GM21529 (cell line): ENCODE data around the gene PLXNB3.

Experiments
- ATAC-seq: cut with Tn5 transposase; IDR thresholded peaks from one replicate; pipeline ENCODE4 v1.9.1; 2021; ENCODE audit not compliant: unreplicated experiment

PLXNB3 gene

DNA sequence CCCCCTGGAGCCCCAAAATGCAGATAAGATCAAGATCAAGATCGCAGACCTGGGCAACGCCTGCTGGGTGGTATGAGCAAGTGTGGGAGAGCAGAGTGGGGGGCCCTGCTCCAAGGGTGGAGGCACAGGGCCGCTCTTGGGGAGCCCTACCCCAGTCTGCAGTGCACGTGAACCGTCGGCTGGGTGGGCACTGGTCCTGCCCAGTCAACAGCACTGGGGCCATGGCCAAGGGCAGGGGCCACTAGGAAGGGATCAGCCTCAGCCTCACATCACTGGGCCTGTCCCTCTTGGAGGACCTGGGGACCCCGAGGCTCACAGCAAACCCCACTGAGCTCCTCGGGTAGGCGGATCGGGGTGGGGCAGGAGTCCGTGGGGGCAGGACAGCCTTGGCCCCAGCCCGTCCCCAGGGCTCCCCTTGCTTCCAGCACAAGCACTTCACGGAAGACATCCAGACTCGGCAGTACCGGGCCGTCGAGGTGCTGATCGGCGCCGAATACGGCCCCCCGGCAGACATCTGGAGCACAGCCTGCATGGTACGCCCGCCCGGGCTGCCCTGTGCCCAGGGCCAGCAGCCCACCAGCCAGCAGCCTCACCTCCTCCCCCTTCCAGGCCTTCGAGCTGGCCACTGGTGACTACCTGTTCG, 20.4 kb downstream of the PLXNB3 start:
- ATAC-seq: no peak

DNA sequence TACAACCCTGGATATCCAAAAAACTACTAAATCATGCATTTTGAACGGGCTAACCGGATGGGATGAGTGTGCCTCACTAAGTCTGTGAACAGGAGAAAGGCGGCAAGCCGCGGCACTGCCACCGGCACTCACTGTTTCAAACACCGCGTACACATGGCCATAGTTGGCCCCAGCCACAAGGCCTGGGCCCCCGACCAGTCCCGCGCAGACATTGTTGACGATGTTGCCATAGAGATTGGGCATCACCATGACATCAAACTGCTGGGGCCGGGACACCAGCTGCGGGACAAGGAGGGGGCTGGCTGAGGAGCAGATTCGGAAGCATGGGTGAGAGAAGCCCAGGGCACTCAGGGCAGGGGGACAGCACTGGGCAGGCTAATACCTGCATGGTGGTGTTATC, 22.6 kb downstream of the PLXNB3 start:
- ATAC-seq: no peak

GRCh38 chrX:153789654-153790053, 25.6 kb downstream of the PLXNB3 start:
- ATAC-seq: no peak

DNA sequence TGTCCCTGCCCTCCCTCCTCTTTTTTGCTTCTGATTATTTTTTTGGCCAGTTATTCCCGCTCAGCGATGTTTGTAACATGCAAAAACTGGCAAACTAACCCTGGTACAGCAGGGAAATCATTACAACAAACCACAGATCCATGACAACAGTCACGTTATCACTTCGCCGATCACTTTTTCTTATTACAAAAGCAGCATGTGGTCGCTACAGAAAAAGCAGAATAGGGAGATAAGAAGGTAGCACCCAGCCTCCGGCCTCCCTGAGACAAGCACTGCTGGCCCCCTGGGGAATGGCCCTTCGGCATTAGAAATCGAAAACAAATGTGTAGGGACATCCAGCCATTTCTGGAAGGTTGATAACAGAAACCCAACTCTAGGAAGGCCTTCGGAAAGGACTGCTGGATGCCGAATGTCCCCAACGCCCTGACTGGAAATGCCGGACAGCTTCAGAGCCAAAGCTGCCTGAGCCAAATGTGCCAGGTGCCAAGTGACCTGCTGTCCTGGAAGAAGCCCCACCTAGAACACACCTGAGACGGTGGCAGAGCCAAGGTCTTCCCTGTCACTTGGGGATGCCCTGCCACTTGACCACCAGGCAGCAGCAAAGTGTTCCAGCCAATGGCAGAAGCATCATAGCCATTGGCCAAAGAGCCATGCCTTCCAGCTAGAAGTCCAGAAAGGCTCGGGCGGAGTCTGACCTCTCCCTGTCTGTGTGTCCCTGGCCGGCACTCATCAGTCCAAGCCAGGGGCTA, 27.2 kb downstream of the PLXNB3 start:
- ATAC-seq: no peak

GRCh38 chrX:153792368-153792767, 28.3 kb downstream of the PLXNB3 start:
- ATAC-seq: no peak

DNA sequence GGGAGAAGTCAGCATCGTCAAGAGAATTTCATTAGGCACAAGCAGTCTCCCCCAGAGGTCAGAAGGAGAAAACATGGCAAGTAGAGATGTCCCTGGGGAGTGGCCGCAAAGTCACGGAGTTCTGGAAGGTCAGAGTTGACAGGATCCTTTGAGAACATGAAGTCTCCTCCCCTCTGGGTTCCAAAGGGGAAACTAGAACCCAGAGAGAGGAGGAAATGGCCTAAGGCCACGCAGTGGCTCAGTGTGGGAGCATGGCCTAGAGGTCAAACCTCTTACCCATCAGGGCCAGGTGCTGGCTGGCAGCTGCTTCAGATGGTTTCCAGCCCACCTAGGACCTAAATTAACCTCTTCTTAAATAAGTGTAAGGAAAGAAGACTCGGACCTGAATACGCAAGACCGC, 29.2 kb downstream of the PLXNB3 start:
- no peak for ATAC-seq

GRCh38 chrX:153794018-153794896, 30.2 kb downstream of the PLXNB3 start, which contains the start of the genes IDH3G and SSR4:
Gene IDH3G (minus strand): TSS chrX:153794375. CDS start chrX:153794326, 49 bp downstream.
Gene SSR4 (plus strand): TSS chrX:153794668. CDS start chrX:153794688, 20 bp downstream.
- peak; percentile 94 for ATAC-seq

- ATAC-seq: no peak
Observed at GRCh38 chrX:153794897-153795816, 31.1 kb downstream of the PLXNB3 start.

- ATAC-seq: no peak
Observed at GRCh38 chrX:153797415-153798015, 33.5 kb downstream of the PLXNB3 start.

DNA sequence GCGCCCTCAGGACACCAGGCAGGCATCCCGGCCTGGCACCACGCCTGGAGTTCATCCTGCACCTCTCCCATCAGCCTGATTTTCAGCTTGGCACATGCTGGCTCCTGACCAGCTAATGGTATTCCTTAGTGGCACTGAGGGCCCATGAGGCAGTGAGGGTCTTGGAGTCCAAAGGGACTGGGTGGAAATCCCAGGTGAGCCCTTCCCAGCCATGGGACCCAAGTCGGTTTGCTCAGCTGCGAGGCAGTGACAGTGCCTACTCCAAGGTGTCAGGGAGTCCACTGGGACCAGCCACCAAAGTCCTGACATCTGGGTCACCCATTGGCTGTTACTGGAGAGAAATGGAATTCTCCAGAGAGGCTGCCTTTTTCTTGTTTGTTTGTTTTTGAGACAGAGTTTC, 35.3 kb downstream of the PLXNB3 start:
- ATAC-seq: no peak

DNA sequence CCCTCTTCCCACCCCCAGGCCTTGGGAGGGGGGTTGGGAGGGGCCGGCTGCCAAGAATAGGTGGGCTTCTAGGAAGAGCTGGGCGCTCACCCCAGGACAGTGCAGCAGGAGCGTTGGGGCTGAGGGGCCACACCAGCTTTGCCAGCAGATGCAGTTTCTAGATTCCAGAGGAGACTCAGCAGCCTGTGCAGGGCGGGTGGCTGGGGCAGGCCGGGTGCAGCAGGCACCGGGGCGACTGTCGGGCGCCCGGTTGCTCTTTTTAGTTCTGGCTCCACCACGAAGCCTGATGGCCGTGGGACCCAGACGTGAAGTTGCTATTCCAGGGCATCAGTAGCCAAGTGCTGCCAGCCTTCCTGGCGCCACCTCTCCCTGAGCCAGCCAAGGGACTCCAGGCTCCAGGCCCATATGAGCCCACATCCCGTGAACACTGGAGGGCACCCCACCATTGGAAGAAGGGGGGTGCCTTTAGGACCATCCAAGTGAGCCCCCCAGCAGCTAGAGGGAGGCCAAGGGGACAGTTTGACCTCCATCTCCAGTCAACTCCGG, 36.2 kb downstream of the PLXNB3 start:
- no peak for ATAC-seq

- ATAC-seq: no peak
Observed at GRCh38 chrX:153800746-153801145, 36.7 kb downstream of the PLXNB3 start.

DNA sequence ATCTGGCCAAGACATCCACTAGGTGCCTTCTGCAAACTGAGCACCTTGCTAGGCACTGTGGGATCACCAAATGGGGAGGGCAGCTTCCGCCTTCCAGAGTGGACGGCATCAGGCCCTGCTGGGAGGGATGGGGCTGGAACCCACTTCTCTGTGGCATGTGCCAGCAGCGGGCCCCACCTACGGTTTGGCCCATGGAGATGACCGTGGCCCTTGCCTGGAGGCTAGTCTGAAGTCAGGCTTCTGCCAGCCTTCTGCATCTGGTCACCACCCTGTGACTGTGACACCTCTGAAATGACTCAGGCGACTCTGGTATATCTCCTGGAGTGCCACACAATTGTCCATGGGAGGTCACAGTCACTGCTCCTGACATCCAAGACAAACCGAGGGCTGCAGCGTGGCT, 37.6 kb downstream of the PLXNB3 start:
- ATAC-seq: no peak

GRCh38 chrX:153802513-153803045, 38.5 kb downstream of the PLXNB3 start:
- ATAC-seq: no peak

DNA sequence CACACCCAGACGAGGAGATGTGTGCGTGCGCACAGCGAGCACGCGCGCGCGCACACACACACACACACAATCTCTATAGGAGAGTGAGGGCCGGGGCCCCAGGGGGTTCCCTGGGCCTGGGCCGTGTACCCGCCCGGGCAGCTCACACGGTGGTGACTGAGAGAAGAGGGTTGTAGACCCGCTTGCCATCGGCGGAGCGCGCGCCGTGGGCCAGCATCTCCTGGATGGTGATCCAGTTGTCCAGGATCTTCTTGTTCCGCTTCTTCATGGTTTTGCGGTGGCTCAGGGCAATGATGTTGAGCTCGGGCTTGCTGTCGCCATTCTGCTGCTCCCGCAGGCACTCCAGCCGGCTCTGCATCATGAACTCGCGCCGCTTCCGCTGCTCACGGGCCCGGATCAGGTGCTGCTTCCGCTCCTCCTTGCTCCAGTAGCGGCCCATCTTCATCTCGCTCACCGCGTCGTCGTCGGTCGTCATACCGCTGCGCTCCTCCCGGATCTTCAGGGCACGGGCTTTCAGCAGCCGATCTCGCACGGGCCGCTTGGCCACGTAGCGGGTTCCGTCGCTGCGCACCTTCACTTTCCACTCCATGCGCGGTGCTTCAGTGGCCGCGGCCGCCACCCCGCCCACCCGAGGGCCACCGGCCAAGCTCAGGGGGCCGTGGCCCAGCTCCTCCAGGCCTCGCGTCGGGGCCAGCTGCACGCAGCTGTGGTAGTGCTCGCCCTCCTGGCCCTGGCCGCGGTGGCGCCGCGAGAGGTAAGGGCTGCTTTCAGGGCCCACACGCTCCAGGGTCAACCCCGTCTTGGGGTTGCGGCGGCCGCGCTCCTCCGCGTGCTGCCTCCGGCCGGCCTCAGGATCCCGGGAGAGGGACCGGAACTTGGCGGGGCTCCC, 39.4 kb downstream of the PLXNB3 start:
- no peak for ATAC-seq

GRCh38 chrX:153804100-153804595, 40.1 kb downstream of the PLXNB3 start:
- ATAC-seq: no peak

GRCh38 chrX:153804621-153805020, 40.6 kb downstream of the PLXNB3 start:
- ATAC-seq: no peak

- ATAC-seq: no peak
Observed at GRCh38 chrX:153805436-153805835, 41.4 kb downstream of the PLXNB3 start.
